ENCODE results near the gene GOLGA8J. TPM values are rescaled to one million over a fixed set of nuclear protein-coding genes. Genes with fewer than 3 reads are reported as not detected.
"Not testable (repeated sequence)": the region's sequence is repeated elsewhere in the genome, so short reads cannot be mapped to it uniquely, and the experiment has no call there.

The GOLGA8J gene
- polyA plus RNA-seq (ENCODE audit: insufficient read length in 3 of 3), result 1 to 10 TPM in 2 of 3 donors, under 1 TPM in 1; 0.63 to 2.5 (median 1.8) TPM
- long read RNA-seq, donor 1, result 0 reads
- long read RNA-seq, donor 2, result 0 reads
- long read RNA-seq, donor 3, result 0 reads
- long read RNA-seq, donor 4, result 0 reads
- long read RNA-seq, donor 5, result 0 reads
- long read RNA-seq, donor 6, result 0 reads
- long read RNA-seq, donor 7, result 0 reads
- long read RNA-seq, donor 8, result 0 reads
- long read RNA-seq, donor 9, result 0 reads
- long read RNA-seq, donor 10, result 0 reads
- long read RNA-seq, donor 11, result 0 reads
- long read RNA-seq, donor 12, result 0 reads
- long read RNA-seq, donor 13, result 0 reads
- long read RNA-seq, donor 14, result 0 reads
- long read RNA-seq, donor 15, result 0 reads
- long read RNA-seq, donor 16, result 0 reads

GRCh38 chr15:30082655-30083054, at the start of gene GOLGA8J:
Gene GOLGA8J, plus strand, starts transcription at chr15:30082955. Its CDS starts 98 bp downstream, at chr15:30083053.
- DNase-seq, result not testable (repeated sequence)

- no peak for DNase-seq
Observed at GRCh38 chr15:30033211-30033610, 49.5 kb upstream of the GOLGA8J start.

- no peak for DNase-seq
Observed at GRCh38 chr15:30033763-30034162, 49.0 kb upstream of the GOLGA8J start.

GRCh38 chr15:30036036-30036703, 46.6 kb upstream of the GOLGA8J start:
- DNase-seq, result no peak

- no peak for DNase-seq
Observed at GRCh38 chr15:30038667-30039523, 43.9 kb upstream of the GOLGA8J start.

GRCh38 chr15:30041868-30042267, 40.9 kb upstream of the GOLGA8J start:
- no peak for DNase-seq

GRCh38 chr15:30042556-30042955, 40.2 kb upstream of the GOLGA8J start:
- DNase-seq, result no peak

- no peak for DNase-seq
Observed at GRCh38 chr15:30043211-30043655, 39.5 kb upstream of the GOLGA8J start.

GRCh38 chr15:30044377-30044776, 38.4 kb upstream of the GOLGA8J start:
- no peak for DNase-seq

- not testable (repeated sequence) for DNase-seq
Observed at GRCh38 chr15:30044826-30045225, 37.9 kb upstream of the GOLGA8J start.

- DNase-seq, result not testable (repeated sequence)
Observed at GRCh38 chr15:30045248-30046041, 37.3 kb upstream of the GOLGA8J start.

GRCh38 chr15:30046430-30046829, 36.3 kb upstream of the GOLGA8J start:
- DNase-seq, result no peak

- no peak for DNase-seq
Observed at GRCh38 chr15:30055604-30056003, 27.2 kb upstream of the GOLGA8J start.

- no peak for DNase-seq
Observed at GRCh38 chr15:30056166-30056565, 26.6 kb upstream of the GOLGA8J start.

- no peak for DNase-seq
Observed at GRCh38 chr15:30059771-30060170, 23.0 kb upstream of the GOLGA8J start.

GRCh38 chr15:30062881-30063280, 19.9 kb upstream of the GOLGA8J start:
- no peak for DNase-seq

- DNase-seq, result no peak
Observed at GRCh38 chr15:30063835-30064546, 18.8 kb upstream of the GOLGA8J start.

GRCh38 chr15:30065025-30065801, 17.5 kb upstream of the GOLGA8J start:
- peak; percentile 56 for DNase-seq

GRCh38 chr15:30068326-30068725, 14.4 kb upstream of the GOLGA8J start:
- DNase-seq, result no peak

- no peak for DNase-seq
Observed at GRCh38 chr15:30072630-30073029, 10.1 kb upstream of the GOLGA8J start.
